Neural progenitor cell (in vitro differentiated cells): ENCODE measurements around the gene UHRF1. TPM values are rescaled to one million over a fixed set of nuclear protein-coding genes. Genes with fewer than 3 reads are reported as not detected.

ENCODE experiments used
- DNase-seq: peaks from one replicate; pipeline ENCODE4 v3.0.0-alpha.2; 2016; ENCODE audit warnings: low spot score
- H2AFZ ChIP-seq: fragments of 200-600 bp; sonication (generic); replicated peaks from 2 replicates; pipeline ENCODE4 v1.6.1; 2016; ENCODE audit warnings: antibody characterized with exemption
- H3F3A ChIP-seq: fragments of 200-600 bp; sonication (generic); 2 replicates; pipeline ENCODE4 v1.6.1; 2016; ENCODE audit warnings: antibody characterized with exemption, low read depth
- H3K27ac ChIP-seq: fragments of 200-600 bp; sonication (generic); 2 replicates; pipeline ENCODE4 v1.5.1; 2016; ENCODE audit warnings: mild to moderate bottlenecking
- H3K27me3 ChIP-seq: fragments of 200-600 bp; sonication (generic); 2 replicates; pipeline ENCODE4 v1.6.1; 2016; ENCODE audit warnings: mild to moderate bottlenecking, moderate library complexity
- H3K36me3 ChIP-seq: fragments of 200-600 bp; sonication (generic); 2 replicates; pipeline ENCODE4 v1.5.1; 2016
- H3K4me1 ChIP-seq: fragments of 200-600 bp; sonication (generic); 2 replicates; pipeline ENCODE4 v1.6.1; 2016; ENCODE audit warnings: mixed run types
- H3K4me2 ChIP-seq: fragments of 200-600 bp; sonication (generic); 2 replicates; pipeline ENCODE4 v1.6.1; 2016
- H3K4me3 ChIP-seq: fragments of 200-600 bp; sonication (generic); 2 replicates; pipeline ENCODE4 v1.5.1; 2016
- H3K79me2 ChIP-seq: fragments of 200-600 bp; sonication (generic); 2 replicates; pipeline ENCODE4 v1.6.1; 2016; ENCODE audit warnings: low read depth
- H3K9ac ChIP-seq: fragments of 200-600 bp; sonication (generic); 2 replicates; pipeline ENCODE4 v1.6.1; 2016
- H3K9me3 ChIP-seq: fragments of 200-600 bp; sonication (generic); 2 replicates; pipeline ENCODE4 v1.5.1; 2016; ENCODE audit warnings: low read depth
- H4K20me1 ChIP-seq: fragments of 200-600 bp; sonication (generic); 2 replicates; pipeline ENCODE4 v1.6.1; 2016; ENCODE audit warnings: low read depth
- H3K27ac Mint-ChIP-seq: 3 replicates; pipeline ENCODE4 v1.8.0; 2021; ENCODE audit warnings: mixed read lengths
- H3K27me3 Mint-ChIP-seq: 2 replicates; pipeline ENCODE4 v1.8.0; 2022; ENCODE audit warnings: low read depth, mild to moderate bottlenecking, inconsistent platforms, moderate library complexity, mixed read lengths; ENCODE audit not compliant: insufficient read depth
- H3K36me3 Mint-ChIP-seq: 3 replicates; pipeline ENCODE4 v1.8.0; 2021; ENCODE audit warnings: mixed read lengths
- H3K4me1 Mint-ChIP-seq: 3 replicates; pipeline ENCODE4 v1.8.0; 2021; ENCODE audit warnings: mixed read lengths
- H3K4me3 Mint-ChIP-seq: 3 replicates; pipeline ENCODE4 v1.8.0; 2021; ENCODE audit warnings: mild to moderate bottlenecking, moderate library complexity, mixed read lengths
- H3K9me3 Mint-ChIP-seq: 3 replicates; pipeline ENCODE4 v1.8.0; 2020; ENCODE audit warnings: mixed read lengths
- CTCF ChIP-seq: fragments of 200-600 bp; sonication (generic); IDR thresholded peaks from 2 replicates; pipeline ENCODE4 v1.5.1; 2017; ENCODE audit warnings: antibody characterized with exemption, mild to moderate bottlenecking
- EZH2 ChIP-seq: fragments of 200-600 bp; sonication (generic); IDR thresholded peaks from 2 replicates; pipeline ENCODE4 v1.6.1; 2017; ENCODE audit warnings: antibody characterized with exemption, mild to moderate bottlenecking, moderate library complexity
- EZH2phosphoT487 ChIP-seq: fragments of 200-600 bp; sonication (generic); IDR thresholded peaks from 2 replicates; pipeline ENCODE4 v1.6.1; 2017; ENCODE audit warnings: antibody characterized with exemption
- total RNA-seq: library from RNA; depleted of rRNA; stranded (reverse); fragments of >200 nt; gene quantifications from 2 replicates; pipeline ENCODE4 v1.2.3, GENCODE V29; 2015; ENCODE audit warnings: low replicate concordance

UHRF1 gene
- total RNA-seq, 1 donor from 2014 or later = 34.1 TPM

DNA sequence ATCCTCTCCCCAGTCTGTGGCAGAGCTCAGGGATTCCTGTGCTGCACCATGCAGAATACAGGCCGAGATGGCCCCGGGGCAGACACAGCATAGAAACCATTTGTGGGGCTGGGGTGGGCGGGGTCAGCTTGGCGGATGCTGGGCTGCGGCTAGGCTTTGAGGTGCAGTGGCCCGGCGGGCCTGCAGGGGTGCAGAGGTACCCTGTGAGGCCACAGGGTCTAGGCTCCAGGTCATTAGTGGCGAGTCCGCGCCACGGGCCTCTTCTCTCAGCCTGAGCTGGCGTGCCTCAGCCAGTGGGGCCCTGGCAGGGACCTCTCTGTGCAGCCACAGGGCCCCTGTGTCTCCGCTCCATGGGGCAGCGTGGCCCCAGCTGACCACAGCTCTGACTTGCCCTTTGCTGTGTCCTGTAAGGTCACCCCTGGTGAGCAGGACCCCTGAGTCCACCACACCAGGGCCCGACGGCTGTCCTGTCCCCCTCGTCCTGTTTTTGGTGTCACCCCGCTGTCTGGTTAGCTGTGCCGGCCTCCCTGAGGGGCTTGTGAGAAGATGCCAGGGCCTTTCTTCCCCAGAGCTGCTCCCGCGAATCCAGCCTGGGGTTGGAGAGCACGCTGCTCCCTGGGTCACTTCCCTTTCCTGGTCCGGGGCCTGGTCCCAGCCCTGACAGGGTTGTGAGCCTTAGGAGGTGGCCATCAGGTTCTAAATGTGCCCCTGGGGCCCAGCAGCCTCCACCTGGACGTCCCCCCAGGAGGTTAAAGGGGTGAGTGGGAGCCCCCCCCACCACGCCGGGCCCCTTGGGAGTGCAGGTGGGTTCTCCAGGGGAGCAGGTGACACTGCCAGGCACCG lies 71.8 kb downstream of the UHRF1 start:
- peaks cover 54% of the 10 kb centered on the region for H3K4me1 Mint-ChIP-seq
- peaks cover 24% of the 10 kb centered on the region for H3K4me1 ChIP-seq
- H3K27me3 ChIP-seq = no peaks in the 10 kb centered on the region
- no peak overlapping the region for H3K27ac ChIP-seq
- TF ChIP-seq CTCF (peak; percentile 6), EZH2 (no peak)
- H3K9me3 ChIP-seq = no peaks in the 10 kb centered on the region
- no peak overlapping the region for H3K27ac Mint-ChIP-seq
- no peak overlapping the region for H3K4me3 ChIP-seq
- H3K9ac ChIP-seq = no peak overlapping the region
- H3K4me3 Mint-ChIP-seq = no peak overlapping the region
- H3K9me3 Mint-ChIP-seq = no peaks in the 10 kb centered on the region
- H3F3A ChIP-seq = no peaks in the 10 kb centered on the region
- H3K79me2 ChIP-seq = peaks cover 100% of the 10 kb centered on the region
- H2AFZ ChIP-seq = no peak overlapping the region
- H4K20me1 ChIP-seq = peaks cover 100% of the 10 kb centered on the region
- H3K27me3 Mint-ChIP-seq = peaks cover 4% of the 10 kb centered on the region
- no peak overlapping the region for H3K4me2 ChIP-seq
- H3K36me3 ChIP-seq = no peaks in the 10 kb centered on the region
- peak; percentile 36 for DNase-seq
- H3K36me3 Mint-ChIP-seq = peaks cover 5% of the 10 kb centered on the region

- Histone ChIP-seq H3K9ac (no peak overlapping the region), H2AFZ (no peak overlapping the region), H3K4me3 (no peak overlapping the region), H3K79me2 (peaks cover 100% of the 10 kb centered on the region), H4K20me1 (peaks cover 100% of the 10 kb centered on the region), H3K4me1 (peaks cover 29% of the 10 kb centered on the region), H3K9me3 (no peaks in the 10 kb centered on the region), H3K4me2 (no peak overlapping the region), H3F3A (no peaks in the 10 kb centered on the region), H3K27ac (no peak overlapping the region), H3K27me3 (no peaks in the 10 kb centered on the region), H3K36me3 (no peaks in the 10 kb centered on the region)
- DNase-seq = no peak
- Mint-ChIP-seq H3K27ac (no peak overlapping the region), H3K4me3 (no peak overlapping the region), H3K36me3 (peaks cover 5% of the 10 kb centered on the region), H3K9me3 (no peaks in the 10 kb centered on the region), H3K4me1 (peaks cover 55% of the 10 kb centered on the region), H3K27me3 (peaks cover 4% of the 10 kb centered on the region)
- TF ChIP-seq EZH2phosphoT487 = no peak
- TF ChIP-seq EZH2 = no peak
- no peak for TF ChIP-seq CTCF
Observed at GRCh38 chr19:4981681-4981958, 72.3 kb downstream of the UHRF1 start.

- Histone ChIP-seq H3K27ac (no peak overlapping the region), H3F3A (no peaks in the 10 kb centered on the region), H3K4me1 (peaks cover 29% of the 10 kb centered on the region), H3K4me3 (no peak overlapping the region), H3K79me2 (peaks cover 98% of the 10 kb centered on the region), H3K27me3 (no peaks in the 10 kb centered on the region), H3K4me2 (peak overlapping the region; percentile 11), H3K9me3 (no peaks in the 10 kb centered on the region), H4K20me1 (peaks cover 100% of the 10 kb centered on the region), H3K9ac (no peak overlapping the region), H2AFZ (no peak overlapping the region), H3K36me3 (no peaks in the 10 kb centered on the region)
- Mint-ChIP-seq H3K4me3 (no peak overlapping the region), H3K36me3 (no peaks in the 10 kb centered on the region), H3K27me3 (peaks cover 3% of the 10 kb centered on the region), H3K4me1 (peaks cover 59% of the 10 kb centered on the region), H3K9me3 (no peaks in the 10 kb centered on the region), H3K27ac (peak overlapping the region; percentile 83)
- TF ChIP-seq CTCF (no peak), EZH2 (no peak), EZH2phosphoT487 (no peak)
- no peak for DNase-seq
Observed at GRCh38 chr19:4983346-4984105, 74.2 kb downstream of the UHRF1 start.
